HepG2 (cell line): ENCODE measurements around the gene FAAP100. TPM values are rescaled to one million over a fixed set of nuclear protein-coding genes. Genes with fewer than 3 reads are reported as not detected.

Experiments
- ATAC-seq: fragments of 200-7000 bp; cut with Tn5 transposase; 3 replicates; pipeline ENCODE4 v1.9.1; 2020; ENCODE audit warnings: mild to moderate bottlenecking, moderate library complexity
- BruUV-seq: library from RNA; stranded (reverse); fragments of 400-500 nt; replicated peaks from 2 replicates; lab custom pipeline; 2021; lab: Mats Ljungman, UMichigan
- CTCF ChIA-PET: fragments of 300-600 bp; formaldehyde crosslinking; extraction: SDS; loops from one replicate; lab custom pipeline; 2021; ENCODE audit warnings: low total read pairs, inconsistent platforms, low intra/inter-chr PET ratio; lab: Yijun Ruan, JAX
- POLR2A ChIA-PET: fragments of 350-600 bp; sonication (Branson Sonifier 250); formaldehyde crosslinking; loops from one replicate; lab custom pipeline; 2020; ENCODE audit warnings: antibody characterized with exemption, inconsistent platforms; lab: Yijun Ruan, JAX
- DNase-seq: peaks from one replicate; pipeline ENCODE4 v3.0.0-alpha.2; 2015; ENCODE audit warnings: low spot score
- FAIRE-seq: peaks from 3 replicates; lab custom pipeline; 2011; peaks lifted over from hg19 to GRCh38; lab: Jason Lieb, UNC
- H2AFZ ChIP-seq: one replicate; pipeline ENCODE4 v1.6.1; 2011; ENCODE audit warnings: low read length, inconsistent platforms
- H3K27ac ChIP-seq: fragments of 300-600 bp; 3 replicates; pipeline ENCODE4 v1.8.0; 2011; ENCODE audit warnings: mixed run types, mild to moderate bottlenecking, mixed read lengths, low read length, inconsistent platforms; ENCODE audit not compliant: insufficient read depth; ENCODE audit errors: extremely low read length
- H3K27me3 ChIP-seq, 2 experiments: fragments of 200-600 bp in 1 of 2; 2 replicates in 1 of 2; 3 replicates in 1 of 2; pipeline versions ENCODE4 v1.6.0 to v1.8.0; 2011; ENCODE audit warnings: low read length in 2 of 2, mild to moderate bottlenecking in 2 of 2, moderate library complexity in 2 of 2, inconsistent platforms in 1 of 2; ENCODE audit not compliant: insufficient read depth in 2 of 2, control insufficient read depth in 1 of 2
- H3K36me3 ChIP-seq, 2 experiments: fragments of 200-600 bp in 1 of 2; replicated peaks in 1 of 2; 2 replicates in 1 of 2; 3 replicates in 1 of 2; pipeline versions ENCODE4 v1.5.1 to v1.8.0; 2011; ENCODE audit warnings: low read length in 2 of 2, inconsistent platforms in 1 of 2; ENCODE audit not compliant: insufficient read depth in 2 of 2, control insufficient read depth in 1 of 2
- H3K4me1 ChIP-seq: 2 replicates; pipeline ENCODE4 v1.5.1; 2012; ENCODE audit warnings: low read length, inconsistent platforms; ENCODE audit not compliant: insufficient read depth
- H3K4me2 ChIP-seq: 2 replicates; pipeline ENCODE4 v1.6.0; 2011; ENCODE audit warnings: low read depth, low read length, inconsistent platforms
- H3K4me3 ChIP-seq, 3 experiments: fragments of 200-600 bp in 1 of 3; sonication (generic), shearing (Covaris generic) in 1 of 3; replicated peaks in 1 of 3; 2 replicates each; pipeline ENCODE4 v1.5.1; 2011 to 2016; ENCODE audit warnings: low read length in 3 of 3, inconsistent platforms in 2 of 3, low read depth in 2 of 3, mild to moderate bottlenecking in 2 of 3, control low read depth in 1 of 3, mixed read lengths in 1 of 3; ENCODE audit not compliant: insufficient read depth in 1 of 3
- H3K79me2 ChIP-seq: one replicate; pipeline ENCODE4 v1.6.1; 2011; ENCODE audit warnings: low read length, inconsistent platforms; ENCODE audit not compliant: insufficient read depth
- H3K9ac ChIP-seq: 2 replicates; pipeline ENCODE4 v1.6.0; 2011; ENCODE audit warnings: mild to moderate bottlenecking, low read depth, low read length, inconsistent platforms; ENCODE audit not compliant: insufficient read depth
- H3K9me3 ChIP-seq: 2 replicates; pipeline ENCODE4 v1.5.1; 2012; ENCODE audit warnings: mild to moderate bottlenecking, low read length
- H4K20me1 ChIP-seq: 2 replicates; pipeline ENCODE4 v1.6.0; 2011; ENCODE audit warnings: inconsistent platforms, mild to moderate bottlenecking, low read length, moderate library complexity; ENCODE audit not compliant: insufficient read depth
- CCDC6 ChIP-seq: sonication (generic); formaldehyde crosslinking; IDR thresholded peaks from 2 replicates; pipeline ENCODE4 v1.8.1; 2022; ENCODE audit warnings: mild to moderate bottlenecking, missing genetic modification reagents, moderate library complexity
- DNMT1 ChIP-seq: sonication (generic); formaldehyde crosslinking; IDR thresholded peaks from 2 replicates; pipeline ENCODE4 v1.5.1; 2020; ENCODE audit warnings: mild to moderate bottlenecking, missing genetic modification reagents
- FOXC1 ChIP-seq: sonication (generic); formaldehyde crosslinking; IDR thresholded peaks from 2 replicates; pipeline ENCODE4 v1.8.0; 2022; ENCODE audit warnings: mild to moderate bottlenecking, missing genetic modification reagents, borderline replicate concordance
- KAT8 ChIP-seq: IDR thresholded peaks from 2 replicates; pipeline ENCODE4 v1.6.1; 2016; ENCODE audit warnings: missing genetic modification reagents, missing compliant biosample characterization
- PITX1 ChIP-seq: sonication (generic); formaldehyde crosslinking; IDR thresholded peaks from 2 replicates; pipeline ENCODE4 v1.5.1; 2020; ENCODE audit warnings: mild to moderate bottlenecking, missing genetic modification reagents
- PRDM15 ChIP-seq: sonication (generic); formaldehyde crosslinking; IDR thresholded peaks from 2 replicates; pipeline ENCODE4 v1.4.0; 2020; ENCODE audit warnings: missing genetic modification reagents
- YY1 ChIP-seq: IDR thresholded peaks from 2 replicates; pipeline ENCODE4 v1.6.1; 2011; ENCODE audit warnings: low read length, low read depth, moderate library complexity, mild to moderate bottlenecking; ENCODE audit not compliant: insufficient read depth, insufficient replicate concordance
- ZNF501 ChIP-seq: sonication (generic); formaldehyde crosslinking; IDR thresholded peaks from 2 replicates; pipeline ENCODE4 v1.5.1; 2020; ENCODE audit warnings: mild to moderate bottlenecking, moderate library complexity, missing genetic modification reagents
- ZNF607 ChIP-seq: sonication (generic); formaldehyde crosslinking; IDR thresholded peaks from 2 replicates; pipeline ENCODE4 v1.5.1; 2020; ENCODE audit warnings: missing genetic modification reagents, mild to moderate bottlenecking, borderline replicate concordance
- ZNF776 ChIP-seq: sonication (generic); formaldehyde crosslinking; IDR thresholded peaks from 2 replicates; pipeline ENCODE4 v1.4.0; 2020; ENCODE audit warnings: mild to moderate bottlenecking, missing genetic modification reagents
- WGBS: methylation state at CpG from one replicate; pipeline ENCODE4 v1.1.6; 2017; ENCODE audit warnings: low lambda C conversion rate; 5-methylcytosine and 5-hydroxymethylcytosine counted together
- in situ Hi-C: cut with HindIII; loops from 2 replicates; pipeline ENCODE4 v1.10.0; 2017; ENCODE audit warnings: low pct_unique_long_range_greater_than_20kb; ENCODE audit not compliant: extremely low pct_ligation_motif_present
- intact Hi-C: fragments of 100-400 bp; cut with micrococcal nuclease; formaldehyde crosslinking; loops from one replicate; pipeline ENCODE4 v1.10.0; 2022; ENCODE audit not compliant: unreplicated experiment
- polyA plus RNA-seq, 8 experiments: library from polyadenylated mRNA; depleted of rRNA in 3 of 8; stranded (reverse) in 7 of 8; unstranded in 1 of 8; fragments of >200 nt; fragmentation: Illumina TruSeq in 4 of 8; extraction: Trizol in 4 of 8; gene quantifications; 2 replicates each; pipeline versions ENCODE4 v1.2.1 to v1.2.3, GENCODE V29; 2011 to 2016; ENCODE audit warnings: low read depth in 4 of 8, missing spikeins in 1 of 8, mixed read lengths in 1 of 8; ENCODE audit not compliant: insufficient read depth in 1 of 8
- total RNA-seq, 5 experiments: library from RNA; depleted of rRNA; stranded (reverse); fragments of >200 nt; fragmentation: Illumina TruSeq; extraction: Trizol; gene quantifications; 2 replicates each; pipeline ENCODE4 v1.2.3, GENCODE V29; 2016; ENCODE audit warnings: low read depth in 1 of 5
- TF ChIP-seq, protein P1 (sequence below): sonication (generic); formaldehyde crosslinking; IDR thresholded peaks from 2 replicates; pipeline ENCODE4 v1.4.0; 2020; ENCODE audit warnings: missing genetic modification reagents
- TF ChIP-seq, protein P2 (sequence below): sonication (generic); formaldehyde crosslinking; IDR thresholded peaks from 2 replicates; pipeline ENCODE4 v1.4.0; 2020; ENCODE audit warnings: missing genetic modification reagents

FAAP100 gene
- total and polyA plus RNA-seq, 2 of the 13 experiments (the other 11 are each of a cell fraction or from before 2014, with no cell fraction given), result 7.6 to 20.8 TPM

DNA sequence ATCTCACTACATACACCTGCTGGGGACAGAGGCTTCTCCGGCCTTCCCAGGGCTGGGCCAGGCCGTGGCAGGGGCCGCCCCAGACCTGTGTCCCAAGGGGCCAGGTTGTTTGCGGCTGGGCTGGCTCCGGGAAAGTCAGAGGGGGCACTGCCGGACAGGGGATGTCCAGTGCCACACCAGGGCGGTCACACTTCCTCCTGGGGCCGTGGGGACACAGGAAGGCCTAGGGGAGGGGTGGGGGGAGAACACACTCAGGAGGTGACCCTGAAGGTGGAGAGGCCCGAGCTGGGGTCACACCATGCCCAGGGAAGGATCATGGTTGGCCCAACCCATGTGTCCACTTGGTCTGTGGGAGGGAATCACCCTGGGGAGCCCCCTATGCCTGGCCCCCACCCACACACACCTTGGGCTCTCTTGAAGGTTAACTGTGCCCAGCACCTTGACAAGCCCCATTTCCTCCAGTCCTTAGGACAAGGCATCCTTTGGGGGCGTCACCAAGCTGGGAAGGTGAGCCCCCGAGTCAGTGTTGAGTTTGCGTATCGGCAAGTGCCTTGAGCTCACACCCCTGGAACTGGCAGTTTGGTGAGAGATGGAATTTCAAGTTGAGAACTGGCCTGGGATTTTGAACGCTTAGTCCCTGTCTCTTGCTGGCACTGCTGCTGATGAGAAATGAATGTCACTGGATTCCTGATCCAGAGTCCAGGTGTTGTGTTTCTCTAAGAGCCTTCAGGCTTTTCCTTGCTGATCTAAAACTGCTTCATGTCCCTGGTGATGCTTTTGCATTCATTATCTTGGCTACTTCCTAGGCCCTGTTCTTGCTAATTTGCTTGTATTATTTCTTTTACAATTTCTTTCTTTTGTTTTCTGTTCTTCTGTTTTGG, 31.9 kb downstream of the FAAP100 start:
- intact Hi-C loops (no loop called here), in situ Hi-C loops (no loop called here)
- H3K79me2 ChIP-seq, result no peaks in the 10 kb centered on the region
- no peaks in the 10 kb centered on the region for H3K36me3 ChIP-seq
- peaks cover 2 to 48% of the 10 kb centered on the region in 2 experiments; a peak in 4 of 5 replicates for H3K27me3 ChIP-seq
- FAIRE-seq (no peak), DNase-seq (no peak), ATAC-seq (peak; percentile 22)
- ChIA-PET CTCF (interaction anchor here (1.2 kb wide), 1 partner anchor 81 kb away, joined by 3 read pairs; no protein-coding TSS in a partner anchor), POLR2A (no interaction called here)
- H3K9ac ChIP-seq, result peak overlapping the region; percentile 50
- peak overlapping the region; percentile 35 to 75 (median 56) for H3K4me3 ChIP-seq
- H3K27ac ChIP-seq, result no peak overlapping the region
- no TSS peak for BruUV-seq
- no peaks in the 10 kb centered on the region for H3K9me3 ChIP-seq
- H2AFZ ChIP-seq, result no peak overlapping the region
- 25% methylated on average over 13 of the region's 14 CpGs for WGBS
- peak overlapping the region; percentile 79 for H3K4me2 ChIP-seq
- H4K20me1 ChIP-seq, result no peaks in the 10 kb centered on the region
- peaks cover 51% of the 10 kb centered on the region for H3K4me1 ChIP-seq
- no peak for TF ChIP-seq KAT8 (CRISPR knock-in tag)
- TF ChIP-seq PITX1 (CRISPR knock-in tag), result 0 out of 2 replicates have a peak, but pooled peaks have one; percentile 10
- TF ChIP-seq DNMT1 (CRISPR knock-in tag), result no peak
- 0 out of 2 replicates have a peak, but pooled peaks have one; percentile 59 for TF ChIP-seq CCDC6 (CRISPR knock-in tag)
- no peak for TF ChIP-seq ZNF776 (CRISPR knock-in tag)
- TF ChIP-seq ZNF501, result peak; percentile 28; the same call in 1 of the 2 replicates
- TF ChIP-seq PRDM15, result peak; percentile 83; the same call in 1 of the 2 replicates
- TF ChIP-seq, protein P1, sequence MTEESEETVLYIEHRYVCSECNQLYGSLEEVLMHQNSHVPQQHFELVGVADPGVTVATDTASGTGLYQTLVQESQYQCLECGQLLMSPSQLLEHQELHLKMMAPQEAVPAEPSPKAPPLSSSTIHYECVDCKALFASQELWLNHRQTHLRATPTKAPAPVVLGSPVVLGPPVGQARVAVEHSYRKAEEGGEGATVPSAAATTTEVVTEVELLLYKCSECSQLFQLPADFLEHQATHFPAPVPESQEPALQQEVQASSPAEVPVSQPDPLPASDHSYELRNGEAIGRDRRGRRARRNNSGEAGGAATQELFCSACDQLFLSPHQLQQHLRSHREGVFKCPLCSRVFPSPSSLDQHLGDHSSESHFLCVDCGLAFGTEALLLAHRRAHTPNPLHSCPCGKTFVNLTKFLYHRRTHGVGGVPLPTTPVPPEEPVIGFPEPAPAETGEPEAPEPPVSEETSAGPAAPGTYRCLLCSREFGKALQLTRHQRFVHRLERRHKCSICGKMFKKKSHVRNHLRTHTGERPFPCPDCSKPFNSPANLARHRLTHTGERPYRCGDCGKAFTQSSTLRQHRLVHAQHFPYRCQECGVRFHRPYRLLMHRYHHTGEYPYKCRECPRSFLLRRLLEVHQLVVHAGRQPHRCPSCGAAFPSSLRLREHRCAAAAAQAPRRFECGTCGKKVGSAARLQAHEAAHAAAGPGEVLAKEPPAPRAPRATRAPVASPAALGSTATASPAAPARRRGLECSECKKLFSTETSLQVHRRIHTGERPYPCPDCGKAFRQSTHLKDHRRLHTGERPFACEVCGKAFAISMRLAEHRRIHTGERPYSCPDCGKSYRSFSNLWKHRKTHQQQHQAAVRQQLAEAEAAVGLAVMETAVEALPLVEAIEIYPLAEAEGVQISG (CRISPR knock-in tag), result 0 out of 2 replicates have a peak, but pooled peaks have one; percentile 16
- no peak for TF ChIP-seq YY1
- TF ChIP-seq, protein P2, sequence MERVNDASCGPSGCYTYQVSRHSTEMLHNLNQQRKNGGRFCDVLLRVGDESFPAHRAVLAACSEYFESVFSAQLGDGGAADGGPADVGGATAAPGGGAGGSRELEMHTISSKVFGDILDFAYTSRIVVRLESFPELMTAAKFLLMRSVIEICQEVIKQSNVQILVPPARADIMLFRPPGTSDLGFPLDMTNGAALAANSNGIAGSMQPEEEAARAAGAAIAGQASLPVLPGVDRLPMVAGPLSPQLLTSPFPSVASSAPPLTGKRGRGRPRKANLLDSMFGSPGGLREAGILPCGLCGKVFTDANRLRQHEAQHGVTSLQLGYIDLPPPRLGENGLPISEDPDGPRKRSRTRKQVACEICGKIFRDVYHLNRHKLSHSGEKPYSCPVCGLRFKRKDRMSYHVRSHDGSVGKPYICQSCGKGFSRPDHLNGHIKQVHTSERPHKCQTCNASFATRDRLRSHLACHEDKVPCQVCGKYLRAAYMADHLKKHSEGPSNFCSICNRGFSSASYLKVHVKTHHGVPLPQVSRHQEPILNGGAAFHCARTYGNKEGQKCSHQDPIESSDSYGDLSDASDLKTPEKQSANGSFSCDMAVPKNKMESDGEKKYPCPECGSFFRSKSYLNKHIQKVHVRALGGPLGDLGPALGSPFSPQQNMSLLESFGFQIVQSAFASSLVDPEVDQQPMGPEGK, result 0 out of 2 replicates have a peak, but pooled peaks have one; percentile 25
- TF ChIP-seq FOXC1 (CRISPR knock-in tag), result 0 out of 2 replicates have a peak, but pooled peaks have one; percentile 6
- TF ChIP-seq ZNF607 (CRISPR knock-in tag), result 0 out of 2 replicates have a peak, but pooled peaks have one; percentile 23
